Neural cell (in vitro differentiated cells): Measurements from ENCODE around the gene NR1D1. TPM values are rescaled to one million over a fixed set of nuclear protein-coding genes. Genes with fewer than 3 reads are reported as not detected.

Experiments
- H2AFZ ChIP-seq: fragments of 200-600, 300-800 bp; sonication (generic), shearing (Covaris generic); 2 replicates; pipeline ENCODE4 v1.6.0; 2014; ENCODE audit warnings: low read depth, mild to moderate bottlenecking, antibody characterized with exemption, low read length, moderate library complexity
- H3F3A ChIP-seq: fragments of 200-600 bp; shearing (Covaris generic); 2 replicates; pipeline ENCODE4 v1.6.1; 2016; ENCODE audit warnings: mild to moderate bottlenecking, moderate library complexity, mixed read lengths, antibody characterized with exemption, low read length; ENCODE audit not compliant: insufficient read depth, poor library complexity, severe bottlenecking
- H3K27ac ChIP-seq: fragments of 200-600, 300-800 bp; sonication (generic), shearing (Covaris generic); 2 replicates; pipeline ENCODE4 v1.5.1; 2014; ENCODE audit warnings: mild to moderate bottlenecking, low read length, moderate library complexity
- H3K27me3 ChIP-seq: fragments of 300-800, 200-600 bp; sonication (generic), shearing (Covaris generic); 2 replicates; pipeline ENCODE4 v1.6.0; 2014; ENCODE audit warnings: mild to moderate bottlenecking, low read depth, low read length, moderate library complexity; ENCODE audit not compliant: insufficient read depth
- H3K36me3 ChIP-seq: fragments of 300-800, 200-600 bp; sonication (generic), shearing (Covaris generic); 2 replicates; pipeline ENCODE4 v1.5.1; 2014; ENCODE audit warnings: mild to moderate bottlenecking, antibody characterized with exemption, low read length, moderate library complexity; ENCODE audit not compliant: insufficient read depth
- H3K4me2 ChIP-seq: fragments of 300-800, 200-600 bp; sonication (generic), shearing (Covaris generic); 2 replicates; pipeline ENCODE4 v1.6.0; 2014; ENCODE audit warnings: mild to moderate bottlenecking, low read length
- H3K4me3 ChIP-seq: fragments of 300-800, 200-600 bp; sonication (generic), shearing (Covaris generic); 2 replicates; pipeline ENCODE4 v1.5.1; 2014; ENCODE audit warnings: mild to moderate bottlenecking, low read length, moderate library complexity
- H3K79me2 ChIP-seq: fragments of 200-600 bp; shearing (Covaris generic); replicated peaks from 2 replicates; pipeline ENCODE4 v1.6.0; 2014; ENCODE audit warnings: mild to moderate bottlenecking, low read length, moderate library complexity; ENCODE audit not compliant: insufficient read depth
- H3K9ac ChIP-seq: fragments of 300-800, 200-600 bp; sonication (generic), shearing (Covaris generic); 2 replicates; pipeline ENCODE4 v1.6.1; 2016; ENCODE audit warnings: mild to moderate bottlenecking, low read length, mixed read lengths
- H3K9me2 ChIP-seq: fragments of 200-600 bp; shearing (Covaris generic); 2 replicates; pipeline ENCODE4 v1.6.1; 2016; ENCODE audit warnings: mild to moderate bottlenecking, low read length, mixed read lengths; ENCODE audit not compliant: insufficient read depth
- H3K9me3 ChIP-seq: fragments of 200-600, 300-800 bp; sonication (generic), shearing (Covaris generic); 2 replicates; pipeline ENCODE4 v1.6.1; 2016; ENCODE audit warnings: mild to moderate bottlenecking, mixed run types, low read length, moderate library complexity, mixed read lengths
- H4K20me1 ChIP-seq: fragments of 200-600 bp; shearing (Covaris generic); 2 replicates; pipeline ENCODE4 v1.6.1; 2016; ENCODE audit warnings: mild to moderate bottlenecking, mixed run types; ENCODE audit not compliant: insufficient read depth
- CTCF ChIP-seq: fragments of 450-650 bp; IDR thresholded peaks from 2 replicates; pipeline ENCODE4 v1.5.1; 2014; ENCODE audit warnings: antibody characterized with exemption, mild to moderate bottlenecking, moderate library complexity; ENCODE audit not compliant: poor library complexity, severe bottlenecking
- EP300 ChIP-seq: fragments of 450-650 bp; conservative IDR thresholded peaks from 2 replicates; pipeline ENCODE4 v1.6.1; 2014; ENCODE audit warnings: antibody characterized with exemption, mild to moderate bottlenecking, moderate library complexity; ENCODE audit not compliant: poor library complexity, severe bottlenecking
- EZH2 ChIP-seq: fragments of 200-600, 300-800 bp; shearing (Covaris generic), sonication (generic); IDR thresholded peaks from 2 replicates; pipeline ENCODE4 v1.6.1; 2014; ENCODE audit warnings: antibody characterized with exemption, low read length, borderline replicate concordance, mild to moderate bottlenecking; ENCODE audit not compliant: insufficient read depth, poor library complexity, severe bottlenecking
- MXI1 ChIP-seq: fragments of 450-650 bp; conservative IDR thresholded peaks from 2 replicates; pipeline ENCODE4 v1.6.1; 2014; ENCODE audit warnings: antibody characterized with exemption, mild to moderate bottlenecking; ENCODE audit not compliant: poor library complexity, severe bottlenecking
- POLR2AphosphoS5 ChIP-seq: IDR thresholded peaks from 2 replicates; pipeline ENCODE4 v1.6.1; 2012
- RAD21 ChIP-seq: fragments of 450-650 bp; conservative IDR thresholded peaks from 2 replicates; pipeline ENCODE4 v1.6.1; 2014; ENCODE audit warnings: antibody characterized with exemption, mild to moderate bottlenecking, moderate library complexity
- REST ChIP-seq: IDR thresholded peaks from 2 replicates; pipeline ENCODE4 v1.6.1; 2012; ENCODE audit warnings: borderline replicate concordance
- SMC3 ChIP-seq: fragments of 450-650 bp; conservative IDR thresholded peaks from 2 replicates; pipeline ENCODE4 v1.6.1; 2014; ENCODE audit warnings: antibody characterized with exemption, mild to moderate bottlenecking, moderate library complexity; ENCODE audit not compliant: poor library complexity
- TAF1 ChIP-seq: IDR thresholded peaks from 2 replicates; pipeline ENCODE4 v1.6.1; 2012; ENCODE audit warnings: low read depth
- polyA plus RNA-seq: library from polyadenylated mRNA; depleted of rRNA; stranded (reverse); fragments of >200 nt; gene quantifications from 2 replicates; pipeline ENCODE4 v1.2.3, GENCODE V29; 2014

The NR1D1 gene
- polyA plus RNA-seq, 1 donor from 2014 or later, result 0.73 TPM

DNA sequence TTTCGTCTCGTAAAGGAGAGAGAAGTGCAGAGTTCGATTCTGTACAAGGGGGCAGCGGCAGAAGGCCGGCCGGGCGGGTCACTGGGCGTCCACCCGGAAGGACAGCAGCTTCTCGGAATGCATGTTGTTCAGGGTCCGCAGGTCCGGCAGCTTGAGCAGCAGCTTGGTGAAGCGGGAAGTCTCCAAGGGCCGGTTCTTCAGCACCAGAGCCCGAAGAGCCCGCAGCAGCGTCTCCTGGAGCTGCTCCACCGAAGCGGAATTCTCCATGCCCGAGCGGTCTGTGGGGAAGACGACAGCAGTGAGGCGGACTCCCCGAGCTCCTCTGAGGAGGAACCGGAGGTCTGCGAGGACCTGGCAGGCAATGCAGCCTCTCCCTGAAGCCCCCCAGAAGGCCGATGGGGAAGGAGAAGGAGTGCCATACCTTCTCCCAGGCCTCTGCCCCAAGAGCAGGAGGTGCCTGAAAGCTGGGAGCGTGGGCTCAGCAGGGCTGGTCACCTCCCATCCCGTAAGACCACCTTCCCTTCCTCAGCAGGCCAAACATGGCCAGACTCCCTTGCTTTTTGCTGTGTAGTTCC lies 7.3 kb downstream of the NR1D1 start:
- Histone ChIP-seq H4K20me1 (no peaks in the 10 kb centered on the region), H3K4me2 (no peak overlapping the region), H3K9me3 (no peaks in the 10 kb centered on the region), H3F3A (no peaks in the 10 kb centered on the region), H3K27ac (no peak overlapping the region), H3K27me3 (no peaks in the 10 kb centered on the region), H3K79me2 (no peaks in the 10 kb centered on the region), H3K9ac (no peak overlapping the region), H3K36me3 (no peaks in the 10 kb centered on the region), H2AFZ (no peak overlapping the region), H3K4me3 (no peak overlapping the region), H3K9me2 (no peaks in the 10 kb centered on the region)
- TF ChIP-seq CTCF (no peak), TAF1 (no peak), EP300 (no peak), POLR2AphosphoS5 (no peak), EZH2 (no peak), MXI1 (no peak), RAD21 (no peak), REST (no peak), SMC3 (no peak)

DNA sequence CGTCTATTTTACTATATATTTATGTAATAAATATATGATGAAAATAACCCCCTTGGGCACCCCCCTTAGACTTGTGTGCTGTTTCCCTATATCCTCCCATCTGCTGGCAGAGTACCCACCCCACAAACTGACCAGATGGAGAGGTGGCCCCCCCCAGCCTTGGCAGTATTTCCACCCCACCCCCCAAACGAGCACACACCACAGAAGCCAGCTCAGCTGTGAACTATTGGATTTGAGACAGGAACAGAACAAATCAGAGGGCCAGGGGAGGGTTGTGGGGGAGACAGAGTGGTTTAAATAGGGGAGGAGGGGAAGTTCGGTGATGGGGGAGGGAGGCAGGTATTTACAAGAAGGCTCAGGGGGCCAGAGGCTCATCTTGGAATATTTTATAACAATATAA lies 7.8 kb downstream of the NR1D1 start:
- no peaks in the 10 kb centered on the region for H3K27me3 ChIP-seq
- no peaks in the 10 kb centered on the region for H4K20me1 ChIP-seq
- no peaks in the 10 kb centered on the region for H3K9me2 ChIP-seq
- H3K27ac ChIP-seq, result no peak overlapping the region
- H3F3A ChIP-seq, result no peaks in the 10 kb centered on the region
- no peaks in the 10 kb centered on the region for H3K9me3 ChIP-seq
- no peak overlapping the region for H3K4me2 ChIP-seq
- no peaks in the 10 kb centered on the region for H3K79me2 ChIP-seq
- no peak overlapping the region for H2AFZ ChIP-seq
- no peak overlapping the region for H3K4me3 ChIP-seq
- no peak overlapping the region for H3K9ac ChIP-seq
- H3K36me3 ChIP-seq, result no peaks in the 10 kb centered on the region
- TF ChIP-seq EP300, result no peak
- no peak for TF ChIP-seq TAF1
- no peak for TF ChIP-seq SMC3
- TF ChIP-seq RAD21, result no peak
- TF ChIP-seq EZH2, result no peak
- TF ChIP-seq CTCF, result no peak
- TF ChIP-seq POLR2AphosphoS5, result no peak
- TF ChIP-seq MXI1, result no peak
- no peak for TF ChIP-seq REST
